GM21576 (cell line): ENCODE results near the gene FUT1.
A peak's percentile ranks its signal among the peaks of the same experiment; 100 is the strongest.

ENCODE experiments used
- ATAC-seq: cut with Tn5 transposase; IDR thresholded peaks from one replicate; pipeline ENCODE4 v1.9.1; 2021; ENCODE audit warnings: mild to moderate bottlenecking, moderate library complexity; ENCODE audit not compliant: unreplicated experiment

Gene FUT1

DNA sequence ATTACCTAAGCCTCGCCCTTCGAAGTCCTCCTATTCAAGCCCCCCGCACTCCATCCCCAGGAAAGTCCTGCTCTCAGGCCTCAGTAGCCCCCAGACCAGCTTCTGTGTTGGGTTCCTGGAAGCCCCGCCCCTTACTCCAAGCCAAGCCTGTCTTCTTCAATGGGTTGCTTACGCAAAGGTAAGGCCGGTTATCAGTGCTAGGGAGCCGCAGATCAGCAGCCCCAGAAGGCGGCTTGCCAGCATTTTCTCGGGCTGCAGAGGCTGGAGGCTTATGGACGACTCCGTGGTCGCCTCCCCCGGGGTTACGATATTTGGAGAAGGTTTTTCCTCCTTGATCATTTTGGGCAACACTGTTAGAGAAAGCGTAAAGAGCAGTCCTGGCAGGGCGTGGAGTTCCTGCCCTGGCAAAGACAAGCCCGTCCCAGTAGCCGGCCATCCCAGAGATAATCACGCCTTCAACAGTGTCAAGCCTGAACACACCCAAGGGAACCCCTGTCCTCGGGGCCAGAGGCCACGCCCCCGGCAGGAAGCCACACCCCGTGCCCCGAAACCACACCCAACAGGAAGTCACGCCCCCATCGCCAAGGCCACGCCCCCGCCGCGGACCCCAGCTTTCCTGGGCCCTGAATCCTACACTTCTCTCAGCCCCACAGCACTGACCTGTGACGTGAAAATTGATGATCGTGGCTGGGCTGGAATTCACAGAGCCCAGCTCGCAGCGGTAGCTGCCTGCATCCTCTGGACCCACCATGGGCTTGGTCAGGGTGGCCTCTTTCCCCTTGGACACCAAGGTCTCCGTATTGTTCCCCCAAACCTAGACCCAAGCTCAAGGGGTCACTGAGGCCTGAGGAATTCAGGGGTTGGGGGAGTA lies 11.1 kb downstream of the FUT1 start:
- ATAC-seq, result no peak

DNA sequence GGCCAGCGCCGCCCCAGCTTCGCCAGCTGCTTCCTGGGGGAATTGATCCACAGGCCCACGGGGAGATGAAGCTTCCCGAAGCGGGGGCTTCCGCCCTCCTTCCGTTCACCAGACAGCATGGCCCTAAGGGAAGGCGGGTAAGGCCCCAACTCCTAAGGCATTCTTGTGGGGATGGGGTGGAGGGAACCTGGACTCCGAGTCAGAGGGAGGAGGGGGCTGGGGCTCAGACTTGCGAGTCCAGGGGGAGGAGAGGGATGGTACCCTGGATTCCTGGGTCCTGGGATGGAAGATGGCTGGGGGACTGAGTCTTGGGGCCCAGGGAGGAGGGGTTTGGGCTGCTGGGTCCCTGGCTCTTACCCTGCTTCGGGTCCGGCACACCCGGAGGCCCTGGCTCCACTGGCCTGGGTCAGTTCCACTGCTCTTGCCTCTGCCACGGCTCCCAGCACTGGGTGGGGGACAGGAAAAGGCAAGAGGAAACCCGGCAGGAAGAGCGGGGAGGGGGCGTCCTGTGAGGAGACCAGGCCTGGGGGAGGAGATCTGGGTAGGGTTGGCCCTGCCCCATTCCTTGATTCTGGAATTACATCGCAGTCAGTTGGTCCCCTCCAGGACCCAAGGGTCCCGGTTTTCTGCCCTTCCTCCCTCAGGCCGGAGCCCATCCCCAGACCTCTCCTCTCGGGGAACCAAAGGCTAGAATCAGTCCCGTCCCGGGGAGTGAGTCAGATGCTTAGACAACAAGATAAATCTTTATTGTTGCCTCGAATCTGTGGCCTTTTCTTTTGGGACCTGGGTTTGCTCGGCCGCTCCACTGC lies 12.1 kb downstream of the FUT1 start, which contains the start of gene RASIP1:
RASIP1 (minus strand) TSS at position 447 of the 809 bp plus-strand sequence; CDS start at position 119, 328 bp downstream.
- ATAC-seq, result no peak

- no peak for ATAC-seq
Measured at GRCh38 chr19:48739404-48740163, 12.9 kb downstream of the FUT1 start.

GRCh38 chr19:48738557-48739403 lies 13.7 kb downstream of the FUT1 start:
- ATAC-seq, result peak; percentile 77

DNA sequence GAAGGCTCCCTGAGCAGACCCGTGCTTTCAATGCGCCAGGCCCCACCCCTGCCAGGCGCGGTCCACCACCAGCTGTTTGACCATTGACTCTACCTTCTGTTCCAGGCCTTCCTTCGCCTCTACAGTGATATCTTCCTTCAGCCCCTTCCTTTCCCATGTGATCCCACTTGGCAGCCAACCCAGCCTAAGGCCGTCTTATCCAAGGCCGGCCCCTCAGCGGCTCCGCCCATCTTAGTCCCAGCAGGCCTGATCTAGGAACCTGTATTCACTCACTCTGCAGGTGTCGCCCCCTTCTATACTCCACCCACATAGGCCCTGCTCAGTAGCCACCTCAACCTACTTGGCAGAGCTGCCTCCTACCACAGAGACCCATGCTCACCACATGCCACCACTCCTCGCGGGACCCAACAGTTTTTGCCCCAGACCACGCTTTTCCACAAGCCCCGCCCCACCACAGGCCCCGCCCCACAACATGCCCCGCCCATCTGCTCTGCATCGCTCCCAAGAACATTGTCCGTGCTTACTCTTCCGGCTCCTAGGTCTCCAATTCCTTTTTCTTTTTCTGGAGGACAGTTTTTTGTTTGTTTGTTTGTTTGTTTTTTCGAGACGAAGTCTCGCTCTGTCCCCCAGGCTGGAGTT lies 15.0 kb downstream of the FUT1 start:
- ATAC-seq, result no peak

DNA sequence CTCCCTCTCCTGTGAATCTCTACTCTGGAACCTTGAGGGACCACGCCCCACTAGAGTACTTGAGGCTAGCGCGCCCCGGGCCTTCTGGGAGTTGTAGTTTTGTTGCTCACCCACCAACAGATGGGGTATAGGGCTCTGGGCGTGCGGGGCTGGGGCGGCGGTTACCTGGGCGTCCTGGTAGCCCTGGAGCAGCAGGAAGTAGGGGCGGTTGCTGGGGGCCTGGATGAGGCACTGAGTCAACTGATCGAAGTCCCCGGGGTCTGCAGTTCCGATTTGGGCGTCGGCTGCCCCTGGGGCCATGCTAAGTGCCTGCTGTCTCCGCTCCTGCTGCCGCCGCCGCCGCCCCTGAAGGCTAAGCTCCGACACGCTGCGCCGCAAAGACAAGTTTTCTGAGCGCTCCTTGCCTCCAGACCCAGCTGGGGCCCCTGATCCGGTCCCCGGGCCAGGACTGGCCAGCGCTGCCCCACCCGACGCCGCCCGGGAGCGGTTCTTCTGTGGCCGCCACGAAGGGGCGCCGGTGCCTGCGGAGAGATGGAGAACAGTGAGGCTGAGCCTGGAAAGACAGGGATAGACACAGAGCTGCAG lies 17.3 kb downstream of the FUT1 start:
- ATAC-seq, result no peak

DNA sequence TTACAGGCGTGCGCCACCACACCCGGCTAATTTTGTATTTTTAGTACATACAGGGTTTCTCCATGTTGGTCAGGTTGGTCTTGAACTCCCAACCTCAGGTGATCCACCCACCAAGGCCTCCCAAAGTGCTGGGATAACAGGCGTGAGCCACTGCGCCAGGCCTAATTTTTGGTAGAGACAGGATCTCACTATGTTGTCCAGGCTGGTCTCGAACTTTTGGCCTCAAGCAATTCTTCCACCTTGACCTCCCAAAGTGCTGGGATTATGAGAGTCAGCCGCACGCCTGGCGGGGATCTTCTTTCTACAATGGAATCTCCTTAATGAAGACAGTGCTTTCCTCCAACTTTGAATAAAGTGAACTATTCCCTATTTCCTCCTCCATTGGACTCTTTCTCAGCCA lies 17.8 kb downstream of the FUT1 start:
- ATAC-seq, result no peak

GRCh38 chr19:48731452-48731851 lies 21.0 kb downstream of the FUT1 start:
- ATAC-seq, result no peak

DNA sequence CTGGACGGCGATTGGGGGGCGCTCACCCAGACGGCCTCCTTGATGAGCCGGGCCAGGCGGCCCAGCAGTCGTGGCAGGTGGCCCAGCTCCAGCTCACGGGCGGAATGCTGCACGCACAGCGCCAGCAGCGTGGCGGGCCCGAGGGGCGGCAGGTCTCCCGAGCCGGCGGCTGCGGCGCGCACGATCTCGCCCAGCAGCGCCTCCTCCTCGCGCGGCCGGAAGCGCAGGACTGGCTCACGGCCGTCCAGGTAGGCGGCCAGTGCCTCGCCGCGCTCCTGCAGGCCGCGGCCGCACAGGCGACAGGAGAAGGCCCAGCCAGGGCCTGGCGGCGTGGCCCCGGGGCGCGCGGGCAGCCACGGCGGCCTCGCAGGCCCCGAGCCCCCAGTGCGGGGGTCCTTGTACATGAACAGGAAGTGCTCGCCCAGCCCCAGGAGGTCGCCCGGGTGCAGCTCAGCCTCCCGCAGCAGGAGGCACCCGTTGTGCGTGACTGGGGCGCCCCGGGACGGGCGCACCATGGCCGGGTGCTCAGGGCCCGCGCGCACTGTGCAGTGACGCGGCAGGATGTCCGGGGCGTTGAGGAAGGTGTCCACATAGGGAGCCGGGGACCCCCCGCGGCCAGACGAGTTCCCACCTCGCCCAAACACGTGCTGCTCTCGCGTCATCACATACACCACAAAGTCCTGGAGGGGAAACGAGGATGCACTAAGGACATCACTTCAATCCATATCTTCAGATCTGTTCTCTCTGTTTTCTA lies 23.4 kb downstream of the FUT1 start:
- ATAC-seq, result no peak

- no peak for ATAC-seq
Measured at GRCh38 chr19:48726556-48726955, 25.9 kb downstream of the FUT1 start.

DNA sequence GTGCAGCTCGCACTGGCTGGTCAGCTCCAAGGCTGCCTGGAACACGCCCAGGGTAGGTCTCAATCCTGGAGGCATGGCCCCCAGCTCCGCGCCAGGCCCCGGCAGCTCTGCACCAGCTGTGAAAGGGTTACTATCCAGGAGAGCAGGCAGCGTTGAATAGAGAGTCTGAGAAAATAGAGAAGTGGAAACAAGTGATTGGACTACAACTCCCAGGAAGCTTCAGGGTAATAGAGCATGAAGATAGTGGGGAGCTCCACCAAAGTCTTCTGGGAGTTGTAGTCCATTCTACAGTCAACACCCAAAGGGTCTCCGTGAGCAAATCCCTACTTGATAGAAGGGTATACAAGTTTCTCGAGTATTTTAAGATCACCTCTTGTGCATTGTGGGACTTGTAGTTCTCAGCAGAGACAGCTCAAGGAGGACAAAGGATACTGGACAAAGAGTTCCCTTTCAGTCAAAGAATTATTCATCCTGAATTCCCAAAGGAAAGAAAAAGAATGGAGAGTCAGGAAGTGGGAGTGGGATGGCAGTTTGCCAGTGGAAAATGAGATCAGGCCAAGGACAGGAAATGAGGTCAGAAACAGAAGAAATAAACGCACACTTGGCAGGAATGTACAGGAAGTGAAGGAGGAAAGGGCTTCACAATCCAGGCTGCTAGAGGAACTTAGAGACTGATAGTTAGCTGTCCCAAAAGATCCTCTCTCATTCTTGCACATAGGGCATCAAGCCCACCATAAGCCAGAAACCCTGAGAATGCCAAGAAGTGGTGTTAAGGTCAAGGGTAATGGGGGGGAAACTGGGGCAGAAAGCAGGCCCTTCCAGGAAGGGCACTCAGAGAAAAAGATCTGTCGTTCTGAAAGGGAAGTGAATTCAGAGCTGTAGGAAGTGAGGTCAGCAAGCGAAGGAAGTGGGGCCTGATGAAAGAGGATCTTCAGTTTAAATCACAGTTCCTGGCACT lies 27.4 kb downstream of the FUT1 start:
- no peak for ATAC-seq

- ATAC-seq, result no peak
Measured at GRCh38 chr19:48722196-48722708, 30.2 kb downstream of the FUT1 start.

DNA sequence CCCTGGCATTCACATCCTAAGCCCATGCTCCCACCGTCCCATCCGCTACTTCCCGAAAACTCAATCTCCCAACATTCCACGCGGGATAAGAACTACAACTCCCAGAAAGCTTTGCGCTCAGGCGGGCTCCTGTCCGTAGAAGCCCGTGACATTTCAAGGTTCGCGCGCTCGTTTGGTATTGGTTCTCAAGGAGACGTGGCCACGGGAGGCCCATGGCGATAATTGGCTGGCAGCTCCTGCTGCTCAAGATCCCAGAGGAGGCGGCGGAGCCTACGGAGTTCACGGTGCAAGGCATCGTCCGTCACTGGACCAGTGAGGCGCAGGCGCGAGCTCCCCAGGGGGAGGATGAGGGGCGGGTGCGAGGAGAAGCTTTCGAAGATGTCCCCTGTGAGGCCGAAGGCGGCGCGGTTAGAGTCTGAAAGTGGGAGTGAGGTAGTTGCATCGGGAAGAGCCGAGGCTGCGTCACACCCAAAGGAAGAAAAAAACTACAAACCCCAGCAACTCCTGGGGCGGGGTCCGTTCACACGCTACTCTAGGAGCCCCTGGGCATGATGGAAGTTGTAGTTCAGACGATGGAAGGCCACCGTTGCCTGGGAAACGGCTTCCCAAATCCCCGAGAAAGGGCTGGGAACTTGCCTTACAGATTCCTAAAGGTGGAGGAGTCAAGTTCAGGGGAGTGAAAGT lies 31.7 kb downstream of the FUT1 start:
- peak; percentile 81 for ATAC-seq

DNA sequence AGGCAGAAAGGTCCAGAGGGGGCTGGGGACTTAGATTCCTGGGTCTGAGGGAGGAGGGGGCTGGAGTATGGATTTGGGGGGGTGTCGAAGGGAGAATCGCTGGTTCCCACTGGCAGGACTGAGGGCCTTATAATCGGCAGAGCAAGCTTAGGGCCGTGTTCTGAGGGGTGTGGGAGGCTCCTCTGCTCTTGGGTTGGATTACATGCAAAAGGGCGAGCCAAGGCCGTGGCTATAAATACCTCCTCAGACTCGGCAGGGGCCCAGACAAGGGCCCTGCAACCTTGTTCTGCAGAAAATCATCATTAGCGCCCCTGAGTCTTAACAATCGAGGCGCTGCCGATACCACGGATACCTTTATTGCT lies 32.2 kb downstream of the FUT1 start:
- ATAC-seq, result no peak

GRCh38 chr19:48719263-48720171 lies 32.9 kb downstream of the FUT1 start, which contains the start of gene MAMSTR:
Gene MAMSTR (minus strand): TSS chr19:48719725. CDS start chr19:48719031, 694 bp downstream.
- ATAC-seq, result no peak
